Measurements from ENCODE around the gene CCDC57.
"Not testable (repeated sequence)": the region's sequence is repeated elsewhere in the genome, so short reads cannot be mapped to it uniquely, and the experiment has no call there.

The CCDC57 gene

GRCh38 chr17:82212331-82213250, at the start of gene CCDC57:
Gene CCDC57 (minus strand): TSS chr17:82212842. CDS start chr17:82201944, 10,898 bp downstream.
- DNase-seq = peak; percentile 68 to 75

GRCh38 chr17:82262344-82262743, 49.7 kb upstream of the CCDC57 start:
- DNase-seq = no peak

DNA sequence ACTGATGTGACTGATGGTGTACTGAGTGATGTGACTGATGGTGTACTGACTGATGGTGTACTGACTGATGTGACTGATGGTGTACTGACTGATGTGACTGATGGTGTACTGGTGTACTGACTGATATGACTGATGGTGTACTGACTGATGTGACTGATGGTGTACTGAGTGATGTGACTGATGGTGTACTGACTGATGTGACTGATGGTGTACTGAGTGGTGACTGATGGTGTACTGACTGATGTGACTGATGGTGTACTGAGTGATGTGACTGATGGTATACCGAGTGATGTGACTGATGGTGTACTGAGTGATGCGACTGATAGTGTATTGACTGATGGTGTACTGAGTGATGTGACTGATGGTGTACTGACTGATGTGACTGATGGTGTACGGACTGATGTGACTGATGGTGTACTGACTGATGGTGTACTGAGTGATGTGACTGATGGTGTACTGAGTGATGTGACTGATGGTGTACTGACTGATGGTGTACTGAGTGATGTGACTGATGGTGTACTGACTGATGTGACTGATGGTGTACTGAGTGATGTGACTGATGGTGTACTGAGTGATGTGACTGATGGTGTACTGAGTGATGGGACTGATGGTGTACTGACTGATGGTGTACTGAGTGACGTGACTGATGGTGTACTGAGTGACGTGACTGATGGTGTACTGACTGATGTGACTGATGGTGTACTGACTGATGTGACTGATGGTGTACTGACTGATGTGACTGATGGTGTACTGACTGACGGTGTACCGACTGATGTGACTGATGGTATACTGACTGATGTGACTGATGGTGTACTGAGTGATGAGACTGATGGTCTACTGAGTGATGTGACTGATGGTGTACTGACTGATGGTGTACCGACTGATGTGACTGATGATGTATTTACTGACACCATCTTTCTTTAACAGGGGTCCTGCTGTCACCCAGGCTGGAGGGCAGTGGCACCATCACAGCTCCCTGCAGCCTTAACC, 47.6 kb upstream of the CCDC57 start:
- DNase-seq = not testable (repeated sequence)

DNA sequence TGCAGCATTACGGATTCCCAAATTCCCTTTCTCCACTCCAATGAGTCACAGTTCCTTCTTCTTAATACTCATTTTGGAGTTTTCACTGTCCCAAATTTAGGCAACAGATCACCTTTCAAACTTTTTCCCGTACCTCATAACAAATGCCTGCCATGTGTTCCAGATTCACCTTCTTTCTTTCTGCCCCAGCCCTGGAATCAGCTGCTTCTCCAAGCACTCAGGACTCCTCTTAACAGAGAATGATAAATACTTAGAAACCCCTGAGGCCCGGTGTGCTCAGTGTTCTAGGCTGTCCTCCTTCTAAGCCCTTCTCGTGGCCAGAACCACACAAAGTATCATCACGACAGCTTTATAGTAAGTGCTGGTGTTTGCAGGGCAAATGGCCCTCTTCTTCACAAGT, 45.9 kb upstream of the CCDC57 start:
- DNase-seq = no peak

DNA sequence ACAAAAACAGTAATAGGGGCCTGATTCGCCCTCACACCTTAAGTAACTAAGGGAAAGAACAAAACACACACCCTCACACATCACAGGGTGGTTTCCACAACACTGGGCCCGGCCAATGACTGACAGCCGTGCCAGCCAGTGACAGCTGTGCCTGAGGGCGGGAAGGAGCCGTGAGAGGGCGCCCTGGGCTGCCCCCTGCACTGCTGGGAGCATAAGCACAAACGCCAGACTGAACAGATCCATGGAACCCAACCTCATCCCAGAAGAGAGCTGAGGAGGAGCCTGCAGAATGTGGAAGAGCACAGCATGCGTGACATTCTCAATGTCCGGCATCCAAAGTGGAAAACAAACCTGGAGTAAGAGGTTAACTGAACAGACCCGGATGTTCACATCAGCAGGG, 44.8 kb upstream of the CCDC57 start:
- DNase-seq = peak; percentile 77 to 80

- no peak for DNase-seq
Measured at GRCh38 chr17:82256242-82256885, 43.7 kb upstream of the CCDC57 start.

DNA sequence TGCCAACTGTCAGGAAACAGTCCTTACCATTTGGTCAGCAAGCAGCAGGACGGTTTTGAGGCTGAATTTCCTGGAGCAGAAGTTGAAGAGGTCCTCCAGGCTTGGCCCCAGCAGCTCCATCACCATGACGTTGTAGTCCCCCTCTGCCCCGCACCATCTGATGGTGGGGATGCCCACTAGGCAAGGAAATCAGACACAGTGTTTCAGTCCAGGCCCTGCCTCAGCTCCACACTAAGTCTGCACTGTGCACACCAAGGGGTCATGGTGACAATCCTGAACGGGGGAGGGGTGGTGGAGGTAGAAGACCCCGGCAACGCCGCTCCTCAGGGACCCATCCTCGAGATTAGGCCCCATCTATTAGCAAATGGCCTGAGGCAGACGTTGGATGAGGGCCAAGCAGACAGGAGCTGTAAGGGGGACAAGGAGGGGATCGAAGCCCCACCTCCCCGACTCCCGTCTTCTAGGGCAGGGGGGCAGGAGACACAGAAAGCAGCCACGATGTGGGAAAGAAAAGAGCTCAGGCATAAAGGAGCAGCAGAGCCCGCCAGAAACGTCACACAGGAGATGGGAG, 42.8 kb upstream of the CCDC57 start:
- DNase-seq = no peak

DNA sequence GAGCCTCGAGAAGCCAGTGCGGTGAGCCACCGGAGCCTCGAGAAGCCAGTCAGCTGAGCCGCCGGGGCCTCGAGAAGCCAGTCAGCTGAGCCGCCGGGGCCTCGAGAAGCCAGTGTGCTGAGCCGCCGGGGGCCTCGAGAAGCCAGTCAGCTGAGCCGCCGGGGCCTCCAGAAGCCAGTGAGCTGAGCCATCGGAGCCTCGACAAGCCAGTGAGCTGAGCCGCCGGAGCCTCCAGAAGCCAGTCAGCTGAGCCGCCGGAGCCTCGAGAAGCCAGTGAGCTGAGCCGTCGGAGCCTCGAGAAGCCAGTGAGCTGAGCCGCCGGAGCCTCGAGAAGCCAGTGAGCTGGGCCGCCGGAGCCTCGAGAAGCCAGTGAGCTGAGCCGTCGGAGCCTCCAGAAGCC, 42.1 kb upstream of the CCDC57 start:
- DNase-seq = not testable (repeated sequence)

DNA sequence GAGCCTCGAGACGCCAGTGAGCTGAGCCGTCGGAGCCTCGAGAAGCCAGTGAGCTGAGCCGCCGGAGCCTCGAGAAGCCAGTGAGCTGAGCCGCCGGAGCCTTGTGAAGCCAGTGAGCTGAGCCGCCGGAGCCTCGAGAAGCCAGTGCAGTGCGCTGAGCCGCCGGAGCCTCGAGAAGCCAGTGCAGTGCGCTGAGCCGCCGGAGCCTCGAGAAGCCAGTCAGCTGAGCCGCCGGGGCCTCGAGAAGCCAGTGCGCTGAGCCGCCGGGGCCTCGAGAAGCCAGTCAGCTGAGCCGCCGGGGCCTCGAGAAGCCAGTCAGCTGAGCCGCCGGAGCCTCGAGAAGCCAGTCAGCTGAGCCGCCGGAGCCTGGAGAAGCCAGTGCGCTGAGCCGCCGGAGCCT, 41.5 kb upstream of the CCDC57 start:
- DNase-seq = not testable (repeated sequence)

DNA sequence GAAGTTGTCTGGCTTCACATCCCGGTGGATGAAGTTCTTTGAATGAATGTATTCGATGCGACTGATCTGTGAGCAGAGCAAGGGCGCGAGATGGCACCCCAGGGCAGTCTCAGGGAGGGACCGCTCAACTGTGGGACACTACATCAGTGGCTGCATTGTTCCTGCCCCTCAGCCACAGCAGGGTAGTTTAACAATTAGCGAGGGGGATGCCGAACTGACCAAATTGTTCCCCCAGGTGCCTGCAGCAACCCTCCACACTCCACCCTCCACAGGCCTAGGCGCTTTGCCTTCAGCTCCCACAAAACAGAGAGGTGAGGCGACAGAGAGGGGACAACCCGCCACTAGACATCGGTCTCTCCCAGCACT, 40.5 kb upstream of the CCDC57 start:
- no peak for DNase-seq

DNA sequence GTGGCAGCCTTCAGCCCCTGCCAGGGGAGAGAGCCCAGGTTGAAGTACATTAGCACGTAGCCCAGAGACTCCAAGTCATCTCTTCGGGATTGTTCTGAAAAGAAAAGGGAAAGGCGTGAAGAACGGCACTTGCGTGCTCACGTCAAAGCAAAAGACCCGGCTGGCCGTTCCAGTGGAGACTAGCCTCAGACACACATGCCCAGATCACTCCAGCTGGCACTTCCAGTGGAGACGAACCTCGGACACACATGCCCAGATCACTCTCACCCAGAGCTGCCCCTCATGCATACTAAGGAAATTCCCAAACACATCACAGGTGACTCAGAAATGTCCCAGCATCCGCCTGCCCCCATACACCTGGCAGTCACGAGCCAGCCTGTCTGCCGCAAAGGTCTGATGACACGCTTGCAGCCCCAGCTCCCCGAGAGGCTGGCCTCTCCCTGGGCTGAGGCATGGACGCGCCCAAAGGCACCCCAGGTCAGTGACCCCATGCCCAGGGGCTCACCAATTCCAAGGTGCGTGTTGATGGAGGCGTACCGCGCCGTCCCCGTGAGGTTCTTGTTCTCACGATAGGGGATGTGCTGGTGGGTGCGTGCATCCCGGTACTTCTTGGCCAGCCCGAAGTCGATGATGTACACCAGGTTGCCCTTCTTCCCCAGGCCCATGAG, 40.0 kb upstream of the CCDC57 start:
- DNase-seq = no peak

DNA sequence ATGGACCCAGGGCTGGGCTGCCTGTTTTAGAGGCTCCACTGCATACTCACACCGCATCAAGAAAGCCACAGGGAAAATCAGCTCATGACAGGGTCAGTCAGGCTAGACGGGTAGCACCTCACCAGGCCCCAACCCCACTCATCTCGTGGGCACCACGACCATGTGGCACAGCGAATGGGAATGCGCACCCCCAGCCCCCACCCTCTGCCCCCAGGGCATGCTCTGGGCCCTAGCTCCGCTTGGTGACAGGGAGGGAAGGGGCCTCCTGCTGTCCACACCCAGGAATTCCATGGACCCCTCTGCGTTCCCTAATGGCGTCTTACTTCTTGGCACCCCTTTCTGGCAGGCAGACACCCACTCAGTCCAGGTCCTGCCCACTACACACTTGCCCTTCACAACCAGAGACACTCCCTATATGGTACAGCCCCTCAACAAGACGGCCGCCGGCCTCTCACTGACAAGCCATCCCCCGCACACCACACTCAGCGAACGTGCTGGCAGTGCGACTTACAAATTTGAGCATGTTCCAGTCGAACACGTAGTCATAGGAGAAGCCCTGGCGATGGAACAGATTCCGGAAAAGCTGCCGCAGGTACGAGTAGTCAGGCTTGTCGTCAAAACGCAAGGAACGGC, 38.3 kb upstream of the CCDC57 start:
- no peak for DNase-seq

DNA sequence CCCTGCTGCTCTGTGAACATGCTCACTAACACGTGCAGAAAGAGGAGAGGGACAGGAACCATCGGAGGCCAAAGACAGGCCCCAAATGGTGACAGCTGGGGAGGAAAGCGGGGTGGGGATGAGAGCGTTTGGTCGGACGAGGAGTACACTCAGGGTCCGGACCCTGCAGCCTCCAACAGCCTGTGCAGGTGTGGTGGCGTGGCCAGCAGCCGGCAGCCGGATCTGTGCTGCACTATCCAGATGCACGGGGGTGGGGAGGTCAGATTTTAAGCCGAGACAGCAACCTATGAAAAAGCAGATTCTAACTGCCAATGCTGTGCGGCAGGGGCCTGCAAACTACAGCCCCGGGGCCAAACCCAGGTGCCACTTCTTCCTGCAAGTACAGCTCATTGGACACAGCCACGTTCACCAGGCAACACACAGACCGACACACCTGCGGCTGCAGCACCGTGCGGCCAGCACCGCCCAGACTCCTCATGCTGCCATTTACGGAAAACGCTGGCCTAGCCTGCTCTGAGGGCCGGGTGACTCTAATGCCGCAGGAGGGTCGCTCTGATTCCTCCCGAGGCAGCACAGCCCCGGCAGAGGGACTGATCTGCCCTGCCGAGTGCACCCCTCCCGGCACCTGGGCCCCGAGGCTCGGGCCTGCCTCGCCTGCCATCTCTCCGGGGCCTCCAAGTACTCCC, 37.4 kb upstream of the CCDC57 start:
- DNase-seq = no peak

DNA sequence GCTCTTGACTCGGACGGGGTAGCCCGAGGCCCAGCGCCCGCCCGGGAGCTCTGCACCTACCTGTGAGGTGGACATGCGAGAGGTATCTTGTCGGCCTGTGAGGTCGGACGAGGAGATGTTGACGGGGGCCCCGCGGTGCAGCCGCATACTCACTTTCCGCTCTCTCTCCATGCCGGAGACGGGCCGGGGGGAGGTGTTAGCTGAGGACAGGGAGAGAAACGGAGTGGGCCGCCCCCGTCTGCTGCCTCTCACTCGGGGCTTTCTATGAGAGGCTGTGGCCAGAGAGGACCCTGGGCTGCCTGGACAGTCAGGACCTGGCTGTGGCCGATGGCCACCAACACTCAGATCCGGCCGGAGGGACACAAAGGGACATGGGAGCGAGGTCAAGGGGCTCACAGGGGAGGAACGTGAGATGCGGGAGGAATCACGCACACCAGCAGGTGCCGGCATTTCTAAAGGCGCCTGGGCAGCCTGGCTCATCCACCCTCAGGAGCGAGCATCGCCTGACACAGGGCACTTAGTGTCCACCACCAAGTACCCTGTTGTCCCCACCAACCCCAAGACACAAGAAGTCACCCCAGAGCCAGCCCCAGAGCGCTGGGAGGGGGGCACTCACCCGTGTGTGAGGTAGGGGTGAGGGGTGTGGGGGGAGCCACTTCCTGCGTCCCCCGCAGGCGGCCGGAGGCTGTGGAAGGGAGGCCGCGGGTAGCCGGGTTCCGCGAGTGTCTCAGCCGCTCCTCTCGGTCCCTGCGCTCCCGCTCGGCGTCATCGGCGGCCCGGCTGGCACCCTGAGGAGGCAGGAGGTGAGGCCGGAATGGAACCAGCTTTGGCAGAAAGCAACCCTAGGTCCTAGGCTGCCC, 36.4 kb upstream of the CCDC57 start:
- no peak for DNase-seq

GRCh38 chr17:82247856-82248671, 35.4 kb upstream of the CCDC57 start:
- DNase-seq = no peak

GRCh38 chr17:82247182-82247823, 34.7 kb upstream of the CCDC57 start:
- no peak for DNase-seq

DNA sequence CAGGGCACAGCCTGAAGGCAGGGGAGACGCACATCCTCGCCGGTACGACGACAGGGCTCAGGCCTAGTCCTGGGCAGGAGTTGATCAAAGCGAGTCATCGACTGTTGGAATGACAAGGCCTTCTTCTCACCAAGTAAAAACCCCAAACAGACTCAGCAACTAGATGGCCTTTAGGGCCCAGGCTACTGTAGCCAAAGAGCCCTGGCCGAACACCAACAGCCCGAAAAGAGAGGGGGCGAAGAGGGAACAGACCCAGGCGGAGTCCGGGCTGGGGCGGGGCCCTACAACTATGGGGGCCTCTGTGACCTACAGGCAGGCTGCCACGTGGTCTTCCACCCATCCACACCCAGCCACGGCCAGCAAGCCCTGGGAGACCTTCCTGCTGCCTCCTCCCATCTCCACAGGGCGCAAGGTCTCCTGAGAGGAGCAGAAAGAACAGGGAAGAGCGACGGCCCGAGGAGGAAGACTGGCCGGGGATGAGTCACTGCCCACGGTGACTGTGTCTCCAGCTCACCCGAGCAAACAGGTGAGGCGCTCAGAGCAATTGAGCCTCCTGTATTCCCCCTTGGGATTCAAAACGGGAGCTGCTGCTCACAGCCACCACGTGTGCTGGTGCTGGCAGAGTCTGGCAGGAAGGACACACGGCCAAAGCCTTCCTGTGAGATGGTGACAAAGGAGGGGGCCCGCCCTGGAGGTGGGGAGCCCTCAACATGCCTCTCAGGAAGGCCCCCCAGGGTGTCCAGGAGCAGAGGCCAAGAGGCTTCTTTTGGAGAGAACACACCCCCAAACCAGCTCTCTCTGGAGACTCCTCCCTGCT, 33.9 kb upstream of the CCDC57 start:
- no peak for DNase-seq

DNA sequence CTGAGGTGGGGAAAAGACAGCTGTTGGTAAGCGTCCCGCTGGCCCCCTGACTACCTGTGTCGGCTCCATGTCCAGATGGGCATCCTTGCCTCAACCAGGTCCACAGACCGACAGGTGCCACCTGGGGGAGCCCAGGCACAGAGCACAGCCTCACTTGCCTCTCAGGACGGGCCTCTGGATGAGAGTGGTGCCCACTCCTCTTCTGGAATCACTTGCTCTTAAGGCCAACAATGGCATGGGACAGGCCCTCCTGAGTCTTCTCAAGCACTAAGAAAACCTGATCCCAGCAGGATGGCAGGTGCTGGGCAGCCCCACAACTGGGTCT, 33.4 kb upstream of the CCDC57 start:
- no peak for DNase-seq

Measured in CD4-positive, alpha-beta T cell treated with Interleukin-4 for 1 hour (primary cell).